Measurements from ENCODE around the gene DNAJC24.
A peak's percentile ranks its signal among the peaks of the same experiment; 100 is the strongest.
"Not testable (repeated sequence)": the region's sequence is repeated elsewhere in the genome, so short reads cannot be mapped to it uniquely, and the experiment has no call there.

Gene DNAJC24

DNA sequence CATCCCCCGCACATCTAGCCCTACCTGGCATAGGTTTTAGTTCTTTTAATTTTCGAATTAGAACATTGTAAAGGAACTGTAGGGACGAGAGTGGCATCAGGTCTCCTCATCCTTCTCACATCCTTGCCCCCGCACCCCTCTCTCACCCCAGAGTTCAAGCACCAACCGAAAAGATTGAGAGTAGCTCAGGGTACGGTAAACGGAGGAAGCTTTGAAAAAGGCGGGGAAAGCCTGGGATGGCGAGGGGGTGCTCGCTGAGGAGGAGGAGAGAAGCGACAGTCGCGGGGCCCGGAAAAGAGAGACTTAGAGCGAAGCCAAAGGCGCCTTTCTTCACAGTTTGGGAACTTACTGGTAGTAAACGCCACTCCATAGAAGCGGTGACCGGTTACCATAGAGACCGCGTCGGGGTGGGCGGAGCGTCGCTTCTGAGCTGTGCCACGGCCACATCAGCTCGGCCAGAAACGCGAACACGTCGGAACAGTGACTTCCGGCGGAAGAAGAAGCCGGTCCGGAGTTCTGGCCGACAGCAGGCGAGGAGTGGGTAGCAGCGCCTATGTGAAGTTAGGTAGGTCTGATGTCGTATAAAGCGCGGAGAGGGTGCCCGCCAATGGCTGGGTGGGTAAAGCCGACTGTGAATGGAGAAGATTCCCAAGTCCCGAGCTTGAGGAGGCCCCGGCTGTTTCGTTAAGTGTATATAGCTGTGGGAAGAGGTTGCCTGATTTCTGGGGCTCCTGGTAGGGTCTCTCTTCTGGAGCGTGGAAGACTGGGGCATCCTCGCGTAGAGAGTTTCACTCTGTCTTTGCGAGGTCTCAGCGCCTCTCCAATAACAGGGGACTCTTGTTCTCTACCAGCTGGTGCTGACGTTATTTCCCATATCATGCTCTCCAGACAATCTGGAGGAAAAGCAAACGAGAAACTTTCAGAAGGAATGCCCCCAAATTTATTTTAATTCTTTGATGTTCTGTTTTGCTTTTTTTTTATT is at the start of gene DNAJC24, which contains the start of gene DCDC1:
Gene DNAJC24, plus strand, starts transcription at position 513 of the 982 bp plus-strand sequence. CDS start 889 bp downstream, outside the sequence.
Gene DCDC1, minus strand, starts transcription at position 392 of the 982 bp plus-strand sequence. CDS start 41,459 bp downstream, outside the sequence.
- DNase-seq (ENCODE audit: low spot score) = peak; percentile 93

DNA sequence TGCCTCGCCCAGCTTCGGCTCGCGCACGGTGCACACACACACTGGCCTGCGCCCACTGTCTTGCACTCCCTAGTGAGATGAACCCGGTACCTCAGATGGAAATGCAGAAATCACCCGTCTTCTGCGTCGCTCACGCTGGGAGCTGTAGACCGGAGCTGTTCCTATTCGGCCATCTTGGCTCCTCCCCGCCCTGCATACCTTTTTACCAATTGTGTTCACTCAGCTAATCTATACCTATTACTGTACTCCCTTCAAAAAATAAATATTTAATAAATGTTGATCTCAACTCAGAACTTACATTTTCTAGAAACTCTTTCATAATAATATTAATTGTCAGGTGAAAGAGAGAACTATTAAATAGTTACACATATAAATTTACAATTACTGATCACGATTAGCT is 48.2 kb upstream of the DNAJC24 start:
- not testable (repeated sequence) for DNase-seq (ENCODE audit: low spot score)

DNA sequence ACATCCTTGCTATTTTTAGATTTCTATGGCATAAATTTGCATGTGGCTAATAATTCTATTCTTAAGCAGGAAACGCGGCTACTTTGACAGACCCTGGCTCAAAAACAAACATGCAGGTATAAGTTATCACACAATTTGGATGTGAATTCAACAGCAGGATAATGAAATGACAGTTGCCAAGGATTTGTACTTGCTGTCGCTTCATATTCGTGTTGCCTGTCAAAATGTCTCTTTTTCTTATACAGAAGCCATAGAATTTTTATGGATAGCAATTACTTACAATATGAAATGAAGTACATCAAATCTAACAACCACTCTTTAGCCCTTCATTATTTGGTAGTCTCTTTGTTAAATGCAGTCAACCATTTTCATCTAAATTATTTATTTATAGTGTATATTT is 46.5 kb upstream of the DNAJC24 start:
- DNase-seq (ENCODE audit: low spot score) = no peak

DNA sequence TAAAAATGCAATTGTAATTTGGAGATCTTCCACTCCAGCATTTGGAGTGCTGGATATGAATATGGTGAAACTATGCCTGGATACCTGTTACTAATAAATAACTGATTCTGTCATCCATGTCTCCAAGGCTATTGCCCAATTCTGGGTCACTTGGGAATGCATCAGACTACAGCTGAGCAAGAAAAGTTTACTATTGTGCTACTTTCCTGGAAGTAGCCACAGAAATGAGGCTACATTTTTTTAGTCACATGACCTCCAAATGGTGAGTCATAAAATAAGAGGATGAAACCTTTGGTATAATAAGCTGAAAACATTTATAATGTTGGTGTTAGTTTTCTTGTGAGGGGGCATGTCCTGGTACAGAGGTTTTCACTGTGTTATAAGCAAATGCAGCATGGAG is 44.5 kb upstream of the DNAJC24 start:
- no peak for DNase-seq (ENCODE audit: low spot score)

- no peak for DNase-seq (ENCODE audit: low spot score)
Measured at GRCh38 chr11:31326470-31327148, 43.1 kb upstream of the DNAJC24 start.

GRCh38 chr11:31327417-31327816 is 42.2 kb upstream of the DNAJC24 start:
- no peak for DNase-seq (ENCODE audit: low spot score)

- no peak for DNase-seq (ENCODE audit: low spot score)
Measured at GRCh38 chr11:31328697-31329096, 41.0 kb upstream of the DNAJC24 start.

- DNase-seq (ENCODE audit: low spot score) = no peak
Measured at GRCh38 chr11:31337806-31338205, 31.9 kb upstream of the DNAJC24 start.

- DNase-seq (ENCODE audit: low spot score) = no peak
Measured at GRCh38 chr11:31340903-31341572, 28.6 kb upstream of the DNAJC24 start.

DNA sequence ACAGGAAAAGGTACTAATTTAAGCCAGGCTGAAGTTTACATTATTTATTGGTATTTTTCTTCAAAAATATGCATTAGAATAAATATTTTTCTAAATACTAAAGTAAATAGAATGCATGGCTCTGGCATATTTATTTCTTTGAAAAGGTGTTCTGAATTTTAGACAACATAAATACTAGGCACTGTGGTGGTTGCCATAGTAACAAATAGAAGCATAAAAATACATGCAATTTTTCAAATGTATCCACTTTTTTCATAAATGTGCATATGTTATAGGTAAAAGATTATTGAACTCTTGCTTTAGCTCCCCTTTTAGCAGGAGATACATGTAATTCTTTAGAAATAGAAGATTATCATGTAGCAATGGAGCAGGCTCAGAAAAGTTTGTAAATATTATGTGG is 18.5 kb upstream of the DNAJC24 start:
- DNase-seq (ENCODE audit: low spot score) = no peak

- DNase-seq (ENCODE audit: low spot score) = no peak
Measured at GRCh38 chr11:31355131-31355530, 14.5 kb upstream of the DNAJC24 start.

GRCh38 chr11:31355817-31356216 is 13.8 kb upstream of the DNAJC24 start:
- no peak for DNase-seq (ENCODE audit: low spot score)

GRCh38 chr11:31361743-31362142 is 7.9 kb upstream of the DNAJC24 start:
- DNase-seq (ENCODE audit: low spot score) = no peak

GRCh38 chr11:31366795-31367194 is 2.9 kb upstream of the DNAJC24 start:
- no peak for DNase-seq (ENCODE audit: low spot score)

- DNase-seq (ENCODE audit: low spot score) = no peak
Measured at GRCh38 chr11:31375879-31376278, 6.2 kb downstream of the DNAJC24 start.

GRCh38 chr11:31383116-31383515 is 13.5 kb downstream of the DNAJC24 start:
- no peak for DNase-seq (ENCODE audit: low spot score)

- DNase-seq (ENCODE audit: low spot score) = no peak
Measured at GRCh38 chr11:31387379-31387778, 17.7 kb downstream of the DNAJC24 start.

DNA sequence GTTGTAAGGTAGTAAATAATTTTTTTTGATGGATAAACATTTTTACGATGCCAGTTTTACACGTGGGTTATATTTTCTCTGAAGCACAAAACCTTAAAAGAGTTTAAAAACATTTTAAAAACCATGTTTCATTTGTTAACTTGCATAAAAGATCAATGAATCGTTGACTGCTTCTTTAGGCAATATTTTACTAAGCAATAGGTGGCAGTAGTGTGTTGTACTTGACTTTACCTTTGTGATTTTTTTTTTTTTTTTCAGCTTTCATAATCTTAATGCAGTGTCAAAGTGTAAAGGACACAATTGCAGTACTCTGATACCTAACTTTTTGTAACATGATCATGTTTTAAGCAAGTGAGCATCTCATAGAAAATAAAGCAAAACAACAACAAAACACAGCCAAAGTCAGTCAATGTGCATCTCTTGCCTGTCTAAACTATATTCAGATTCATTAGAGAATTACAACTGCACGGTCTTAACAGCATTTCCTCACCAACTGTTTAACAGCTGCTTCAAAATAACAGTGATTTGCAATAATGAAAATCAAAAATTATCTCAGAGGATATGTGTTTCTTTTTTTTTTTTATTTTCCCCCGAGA is 27.7 kb downstream of the DNAJC24 start:
- DNase-seq (ENCODE audit: low spot score) = peak; percentile 16

- DNase-seq (ENCODE audit: low spot score) = no peak
Measured at GRCh38 chr11:31404614-31405013, 35.0 kb downstream of the DNAJC24 start.

DNA sequence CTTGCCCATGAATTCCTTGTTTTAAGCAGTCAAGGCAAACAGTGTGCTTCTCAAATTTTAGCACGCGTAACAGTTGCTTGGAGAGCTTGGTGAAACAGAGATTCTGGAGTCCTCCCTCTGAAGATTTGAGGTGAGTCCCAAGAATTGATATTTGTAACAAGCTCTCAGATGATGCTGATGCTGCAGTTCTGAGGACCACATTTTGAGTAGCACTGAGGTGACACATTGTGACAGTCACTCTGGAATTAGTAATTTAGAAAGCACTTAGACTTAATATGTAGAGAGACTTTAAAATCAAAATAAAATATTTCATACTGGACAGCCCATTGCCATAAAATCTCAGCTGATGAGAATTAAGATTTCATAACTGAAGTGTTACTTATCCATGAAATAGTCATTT is 38.5 kb downstream of the DNAJC24 start:
- no peak for DNase-seq (ENCODE audit: low spot score)

- no peak for DNase-seq (ENCODE audit: low spot score)
Measured at GRCh38 chr11:31412946-31413345, 43.3 kb downstream of the DNAJC24 start.

DNA sequence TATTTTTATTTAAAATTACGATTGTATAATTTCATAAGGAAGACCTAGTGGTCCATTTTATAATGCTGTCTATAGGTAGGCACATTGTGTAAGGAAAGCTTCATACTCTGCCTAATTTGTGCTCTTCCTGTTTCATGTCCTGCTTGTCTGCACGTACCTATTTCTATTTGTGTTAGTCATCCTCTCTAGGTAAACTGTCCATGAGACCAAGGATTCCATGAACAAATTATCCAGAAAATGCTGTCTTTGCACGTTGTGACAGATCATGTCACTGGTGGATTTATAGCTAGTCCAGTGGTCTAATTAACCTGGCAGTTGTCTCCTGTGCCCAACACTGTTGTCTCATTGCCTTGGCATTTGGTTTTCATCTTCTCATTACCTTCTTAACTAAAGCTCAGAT is 44.7 kb downstream of the DNAJC24 start:
- no peak for DNase-seq (ENCODE audit: low spot score)
